ENCODE data around the gene ELMO1.

ELMO1 gene

DNA sequence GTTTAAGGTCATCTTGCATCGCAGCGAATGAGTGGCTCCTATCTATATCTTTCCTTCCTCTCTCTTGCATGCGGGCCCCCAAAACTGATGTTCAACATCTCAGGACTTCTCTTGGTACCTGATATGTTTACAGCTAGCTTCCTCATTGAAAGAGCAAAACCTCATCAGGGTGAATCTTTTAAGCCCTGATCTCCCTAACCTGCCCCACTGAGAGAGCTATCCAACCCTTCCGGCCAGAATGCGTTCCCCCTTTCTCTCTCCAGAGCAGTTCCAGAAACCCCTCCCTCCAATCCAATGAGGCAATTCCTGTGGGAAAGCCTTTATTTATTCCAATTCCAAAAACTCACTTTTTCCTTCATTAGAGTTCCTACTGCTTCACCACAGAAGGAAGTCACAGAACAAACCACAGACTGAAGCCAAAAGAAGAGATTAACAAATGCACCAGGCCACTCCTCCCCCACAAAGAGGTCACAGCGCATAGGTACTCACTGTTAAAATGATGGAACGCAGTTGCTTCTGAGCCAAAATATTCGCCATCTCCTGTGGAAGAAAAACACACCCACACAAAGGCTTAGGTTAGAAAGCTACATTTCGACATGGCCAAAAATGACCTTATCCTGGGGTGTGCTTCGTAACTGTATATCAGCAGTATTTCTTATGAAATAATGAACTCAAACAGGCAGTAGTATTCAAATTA, 232.4 kb downstream of the ELMO1 start:
- no peak for DNase-seq (ENCODE audit: low read depth)

DNA sequence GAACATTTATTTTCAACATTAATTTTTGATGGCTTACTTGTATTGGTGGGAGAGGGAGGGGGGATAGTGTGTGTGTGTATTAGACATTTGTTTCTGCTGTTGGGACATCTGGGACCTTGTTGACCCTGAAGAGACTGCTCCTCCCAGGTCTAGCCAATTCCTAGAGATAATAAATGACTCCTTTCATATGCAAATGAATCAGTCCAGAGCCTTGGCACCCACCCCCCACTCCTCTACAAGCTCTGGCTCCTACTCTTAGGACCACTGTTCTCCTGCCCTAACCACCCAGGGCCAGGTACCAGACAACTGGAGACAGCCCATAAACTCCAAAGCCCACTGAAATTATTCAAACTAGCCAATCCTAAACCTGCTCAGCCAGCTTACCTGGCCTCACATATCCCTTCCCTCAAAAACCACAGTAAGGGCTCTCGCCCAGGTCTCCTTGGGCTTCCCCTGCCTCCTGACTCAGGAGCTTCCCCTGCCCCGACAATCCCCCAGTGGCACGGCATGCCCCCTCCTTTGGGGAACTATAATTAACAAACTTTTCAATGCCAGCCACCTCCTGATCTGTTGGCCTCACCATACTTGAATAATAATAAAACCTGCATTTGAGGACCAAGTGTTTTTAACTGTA, 233.3 kb downstream of the ELMO1 start:
- no peak for DNase-seq (ENCODE audit: low read depth)

DNA sequence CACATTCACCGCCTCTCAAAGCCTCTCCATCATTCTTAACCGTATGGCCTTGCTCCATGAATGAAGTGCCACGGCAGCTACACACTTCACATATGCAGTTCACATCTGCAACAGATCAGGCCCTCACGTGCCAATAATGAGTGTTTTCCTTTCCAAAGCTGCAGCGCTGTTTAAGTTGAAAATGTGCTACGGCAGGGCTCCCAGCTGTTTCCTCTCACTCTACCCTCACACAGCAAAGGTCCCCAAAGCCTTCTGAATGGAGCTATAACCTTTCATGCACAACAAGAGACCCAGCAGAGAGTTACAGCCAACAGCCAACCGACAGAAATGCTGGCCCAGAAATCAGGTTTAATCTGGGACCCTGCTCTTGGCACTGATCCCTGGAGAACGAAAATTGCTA, 236.1 kb downstream of the ELMO1 start:
- DNase-seq (ENCODE audit: low read depth) = no peak

DNA sequence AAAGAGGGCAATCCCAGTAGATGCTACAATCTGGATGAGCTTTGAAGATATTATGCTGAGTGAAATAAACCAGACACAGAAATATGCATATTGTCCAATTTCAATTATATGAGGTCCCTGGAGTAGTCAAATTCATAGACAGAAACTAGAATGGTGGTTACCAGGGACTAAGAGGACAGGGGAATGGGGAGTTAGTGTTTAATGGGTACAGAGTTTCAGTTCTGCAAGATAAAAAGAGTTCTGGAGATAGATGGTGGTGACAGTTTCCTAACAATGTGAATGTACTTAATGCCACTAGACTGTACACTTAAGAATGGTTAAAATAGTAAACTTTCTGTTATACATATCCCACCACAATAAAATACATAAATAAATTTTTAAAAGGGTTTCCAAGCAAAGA, 236.6 kb downstream of the ELMO1 start:
- no peak for DNase-seq (ENCODE audit: low read depth)

DNA sequence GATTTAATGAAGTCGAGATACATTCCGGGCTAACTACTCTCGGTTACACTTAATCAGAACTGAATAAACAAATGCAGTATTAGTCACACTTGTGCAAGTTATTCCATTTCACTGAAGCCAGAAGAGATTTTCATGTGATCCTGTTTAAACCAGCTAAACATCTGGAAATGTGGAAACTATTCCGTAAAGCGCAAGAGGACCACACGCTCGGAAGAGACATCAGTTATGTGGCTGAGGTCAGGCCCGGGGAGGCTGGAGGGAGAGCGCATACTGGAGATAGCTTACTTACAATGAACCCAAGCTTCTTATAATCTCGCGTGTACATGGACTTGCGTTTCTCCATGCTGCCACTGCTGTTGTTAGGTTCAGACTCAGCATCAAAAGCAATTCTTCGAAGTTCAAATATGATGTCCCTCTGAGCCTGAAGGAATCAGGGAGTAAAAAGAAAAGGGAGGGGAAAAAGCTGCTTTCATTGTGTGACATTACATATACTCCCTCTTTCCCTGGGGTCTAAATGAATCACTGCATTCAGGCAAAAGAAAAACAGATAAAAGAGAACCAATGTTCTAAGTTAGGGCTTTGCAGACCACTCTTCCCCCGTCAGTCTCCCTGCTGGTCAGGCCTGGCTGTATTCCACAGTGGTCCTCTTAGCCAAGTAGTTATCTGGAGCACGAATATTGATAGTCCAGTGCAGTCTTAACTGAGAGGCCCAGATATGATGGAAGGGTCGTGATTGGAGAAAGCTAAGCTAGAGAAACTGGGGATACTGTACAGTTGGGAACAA, 237.4 kb downstream of the ELMO1 start:
- DNase-seq (ENCODE audit: low read depth) = no peak

DNA sequence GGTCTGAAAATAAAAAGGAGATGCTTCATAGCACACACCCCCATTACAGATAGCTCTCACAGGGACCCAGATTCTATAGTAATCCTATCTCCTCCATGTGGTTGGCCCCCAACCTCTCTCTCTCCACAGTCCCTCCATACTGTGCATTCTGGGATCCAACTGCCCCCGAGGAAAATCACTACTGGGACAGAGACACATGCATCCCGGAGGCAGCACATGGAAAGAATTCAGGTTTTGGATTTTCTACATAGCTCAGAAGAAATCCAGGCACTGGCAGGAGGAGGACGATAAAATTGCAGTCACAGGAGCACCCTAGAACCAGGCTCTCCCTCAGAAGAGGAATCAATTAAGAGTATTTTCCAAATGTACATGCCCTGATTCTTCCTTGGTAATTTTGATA, 239.5 kb downstream of the ELMO1 start:
- no peak for DNase-seq (ENCODE audit: low read depth)

DNA sequence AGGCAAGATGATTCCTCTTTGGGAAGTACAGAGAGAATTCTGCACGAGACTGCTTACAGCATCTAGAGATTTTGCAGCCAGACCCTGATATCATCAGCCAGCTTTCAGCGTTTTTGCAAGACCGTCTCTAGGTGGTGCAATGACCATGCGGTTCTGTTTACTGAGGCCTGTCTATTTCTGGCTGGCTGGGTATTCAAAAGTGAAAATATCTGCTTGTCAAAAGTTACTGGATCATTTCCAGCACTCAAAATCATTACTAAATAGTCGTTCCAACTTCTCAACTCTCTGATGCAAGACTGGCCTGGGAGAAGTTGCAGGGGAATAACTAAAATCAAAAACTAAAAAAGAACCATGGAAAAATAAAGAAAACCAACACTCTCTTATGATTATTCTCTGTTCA, 240.1 kb downstream of the ELMO1 start:
- no peak for DNase-seq (ENCODE audit: low read depth)

DNA sequence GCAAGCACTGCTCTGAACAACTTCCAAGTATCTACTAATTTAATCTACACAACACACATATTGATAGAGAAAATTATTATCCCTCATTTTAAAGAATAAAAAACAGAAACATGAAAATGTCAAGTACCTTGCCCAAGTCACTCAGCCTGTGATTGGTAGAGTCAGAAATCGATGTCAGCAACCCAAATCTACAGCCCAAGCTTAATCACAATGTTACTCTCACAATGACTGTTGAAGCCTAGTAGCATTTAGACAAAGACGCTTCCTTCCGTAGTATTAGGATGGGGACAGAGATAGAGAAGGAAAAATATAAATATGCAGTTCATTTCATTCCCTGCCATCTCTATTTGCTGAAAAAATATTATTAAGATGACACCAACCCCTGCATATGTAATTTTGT, 242.5 kb downstream of the ELMO1 start:
- no peak for DNase-seq (ENCODE audit: low read depth)

DNA sequence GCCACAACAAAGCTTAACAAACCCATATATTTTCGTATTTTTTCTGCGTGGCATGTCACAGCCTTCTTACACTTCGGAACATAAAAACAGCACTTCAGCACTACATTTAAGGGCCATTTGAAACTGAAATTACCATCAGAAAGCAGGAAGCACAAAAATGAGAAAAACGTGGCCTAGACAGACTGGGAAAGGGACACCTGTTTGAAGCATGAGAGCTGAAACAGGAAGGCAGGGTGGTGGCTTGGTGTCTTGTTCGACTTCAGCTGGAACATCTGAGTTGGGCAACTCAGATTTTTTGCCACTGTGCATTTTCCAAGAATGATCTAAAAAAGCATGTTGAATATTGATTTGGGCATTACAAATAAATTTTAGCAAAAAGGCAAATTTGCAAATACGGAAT, 243.2 kb downstream of the ELMO1 start:
- no peak for DNase-seq (ENCODE audit: low read depth)

DNA sequence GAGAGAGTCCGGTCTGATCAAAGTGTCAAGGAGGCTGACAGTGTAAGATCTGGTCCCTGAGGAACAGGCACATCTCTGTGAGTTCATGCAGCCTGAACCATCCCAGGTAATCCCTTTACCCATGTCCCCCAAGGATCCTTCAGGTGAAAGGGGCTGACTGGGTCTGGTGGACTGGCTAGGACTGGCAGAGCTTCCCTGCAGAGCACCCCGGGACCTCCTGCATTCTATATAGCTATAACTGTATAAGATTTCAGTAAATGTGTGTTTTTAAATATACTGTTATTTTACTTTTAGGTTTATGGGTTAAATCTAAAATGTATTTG, 246.8 kb downstream of the ELMO1 start:
- no peak for DNase-seq (ENCODE audit: low read depth)

DNA sequence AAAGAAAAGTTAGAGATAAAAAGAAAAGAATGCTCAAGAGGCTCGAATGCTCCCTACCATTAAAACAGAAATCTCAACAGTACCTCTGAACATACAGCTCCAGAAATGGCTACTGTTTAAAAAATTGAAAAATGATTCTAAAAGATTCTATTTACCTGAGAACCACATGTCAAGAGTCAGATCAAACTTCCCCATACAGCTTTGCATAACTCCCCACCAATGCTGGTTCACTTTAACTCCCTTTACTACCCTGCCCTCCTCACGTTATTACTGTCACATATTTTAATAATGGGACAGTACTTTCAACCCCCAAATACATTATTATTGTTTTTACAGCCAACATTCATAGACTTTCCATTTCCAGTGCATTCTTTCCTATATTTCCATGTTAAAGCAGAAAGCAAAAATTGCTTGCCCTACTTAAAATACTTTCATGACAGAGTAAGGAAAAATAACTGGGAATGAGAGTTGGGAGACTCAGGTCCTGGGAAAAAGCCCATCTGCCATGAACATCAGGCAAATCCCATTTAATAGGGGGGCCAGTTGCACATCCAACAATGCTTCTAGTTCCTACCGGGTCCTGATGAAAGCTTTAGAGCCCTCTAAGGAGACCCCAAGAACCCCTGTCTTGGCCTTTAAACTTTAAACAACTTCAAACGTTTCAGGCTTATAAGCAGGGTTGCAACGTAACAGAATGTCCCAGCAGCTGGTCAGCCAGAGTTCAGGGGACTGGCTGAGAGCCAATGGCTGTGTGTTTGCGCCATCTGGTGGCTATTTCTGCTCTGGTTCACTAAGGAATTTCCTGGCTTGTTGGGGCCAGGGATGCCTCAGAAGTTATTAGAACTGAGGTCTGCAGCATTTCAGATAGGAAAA, 247.4 kb downstream of the ELMO1 start:
- peak; percentile 14 for DNase-seq (ENCODE audit: low read depth)

DNA sequence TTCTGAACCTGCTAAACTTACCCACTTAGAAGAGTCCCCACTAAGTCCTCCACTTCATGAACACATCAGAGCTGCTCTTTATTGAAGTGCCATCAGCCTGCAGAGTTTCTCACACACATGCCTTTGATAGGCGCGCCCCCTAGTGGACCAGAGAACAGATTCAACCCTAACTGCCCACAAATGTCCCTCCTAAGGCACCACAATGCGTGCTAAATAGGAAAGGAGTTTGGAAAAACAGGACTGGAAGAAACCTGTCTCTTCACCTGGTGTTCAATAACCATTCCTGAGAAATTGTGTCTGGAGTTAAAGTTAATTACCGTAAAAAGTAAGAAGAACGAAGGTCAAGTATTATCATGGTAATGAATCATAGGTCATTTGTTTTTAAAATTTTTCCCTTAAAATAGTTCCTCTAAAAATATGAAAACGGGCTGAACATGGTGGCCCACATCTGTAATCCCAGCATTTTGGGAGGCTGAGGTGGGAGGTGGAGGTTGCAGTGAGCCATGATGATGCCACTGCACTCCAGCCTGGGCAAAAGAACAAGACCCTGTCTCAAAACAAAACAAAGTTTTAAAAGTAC, 249.7 kb downstream of the ELMO1 start:
- DNase-seq (ENCODE audit: low read depth) = peak; percentile 68

DNA sequence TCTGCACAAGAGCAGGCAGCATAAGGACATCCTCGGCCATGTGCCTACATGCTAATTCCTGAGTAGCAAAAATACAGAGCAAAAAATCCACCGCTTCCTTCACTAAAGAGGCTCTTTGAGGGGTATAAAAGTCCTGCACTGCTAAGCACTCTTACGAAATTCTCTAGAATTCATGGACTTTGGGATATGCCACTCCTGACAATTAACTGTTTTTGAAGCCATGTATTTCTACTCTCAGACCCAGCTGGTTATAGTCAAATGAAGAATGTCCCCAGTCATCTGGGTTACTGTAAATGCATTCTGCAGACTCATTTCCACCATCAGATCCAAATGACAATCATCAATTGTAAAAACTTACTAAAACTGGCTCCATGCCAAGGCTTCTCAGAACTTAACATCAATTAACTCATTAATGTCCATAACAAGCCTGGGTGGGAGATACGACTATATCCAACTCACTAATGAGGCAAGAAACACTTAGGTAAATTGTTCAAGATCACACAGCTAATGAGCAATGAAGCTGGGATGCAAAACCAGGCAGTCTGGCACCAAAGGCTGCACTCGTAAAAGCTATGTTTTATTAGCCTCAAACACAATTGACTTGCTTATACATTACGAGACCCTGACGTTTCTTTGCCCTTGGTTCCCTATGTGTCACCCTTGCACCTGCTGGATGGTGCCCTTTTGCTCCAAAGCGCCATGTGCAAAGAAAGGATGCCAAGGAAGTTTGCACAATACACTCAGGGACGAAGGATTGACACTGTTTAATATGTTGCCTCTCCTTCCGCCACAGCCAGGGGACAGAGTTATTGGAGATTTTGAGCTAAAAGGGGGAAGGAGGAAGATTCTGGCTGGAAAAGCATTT, 250.4 kb downstream of the ELMO1 start:
- no peak for DNase-seq (ENCODE audit: low read depth)

DNA sequence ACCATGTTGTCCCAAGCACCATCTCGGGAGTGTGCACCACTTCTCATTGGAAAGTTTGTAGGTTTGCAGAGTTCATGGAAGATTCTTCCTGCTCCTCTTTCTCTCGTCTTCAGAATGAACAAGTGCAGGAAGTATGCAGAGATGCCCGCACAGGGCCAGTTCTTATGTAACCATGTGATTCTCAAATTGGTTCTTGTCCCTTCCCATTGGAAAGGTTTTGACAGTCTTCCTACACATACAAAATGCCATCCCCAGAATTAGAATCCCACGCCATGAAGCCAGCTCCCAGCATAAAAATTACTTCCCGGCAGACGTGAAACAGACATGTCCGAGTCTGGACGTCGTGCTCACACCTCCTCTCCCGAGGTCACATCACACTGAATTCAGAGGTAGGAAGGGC, 251.6 kb downstream of the ELMO1 start:
- no peak for DNase-seq (ENCODE audit: low read depth)

DNA sequence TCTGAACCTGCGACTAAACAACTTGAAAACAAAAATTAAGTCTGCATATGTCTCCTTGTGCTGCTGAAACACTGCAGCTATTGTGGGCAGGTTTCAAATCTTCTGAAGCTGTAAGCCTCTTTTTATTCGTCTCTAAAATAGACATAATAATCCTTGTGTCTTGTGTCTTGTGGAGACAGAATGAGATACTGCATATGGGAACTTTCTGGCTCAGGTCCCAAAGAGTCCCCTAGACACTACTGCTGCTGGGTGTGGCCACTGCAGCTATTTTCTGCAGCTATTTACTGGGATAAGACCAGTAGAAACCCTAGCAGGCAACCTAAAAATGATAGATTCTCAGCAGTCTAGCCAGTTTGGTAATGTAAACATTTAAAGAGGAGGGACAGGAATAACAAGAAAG, 252.0 kb downstream of the ELMO1 start:
- DNase-seq (ENCODE audit: low read depth) = no peak

DNA sequence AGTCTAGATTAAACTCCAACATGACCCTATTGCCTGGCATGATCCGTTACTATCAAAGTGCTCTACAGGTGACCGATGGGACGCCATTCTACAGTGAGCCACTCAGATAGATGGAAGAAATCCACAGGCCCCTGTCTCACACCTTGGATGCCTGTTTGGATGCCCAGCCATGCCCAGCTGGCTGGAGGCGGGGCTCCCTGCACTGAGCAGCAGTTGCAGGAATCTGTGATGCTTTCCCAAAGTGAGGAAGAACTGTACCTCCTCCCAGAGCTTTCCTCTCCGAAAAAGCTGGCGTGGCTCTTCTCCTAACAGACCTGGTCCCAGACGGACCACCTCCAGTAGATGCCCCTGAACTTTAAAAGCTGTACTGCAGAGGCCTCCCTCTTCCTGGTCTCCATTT, 253.3 kb downstream of the ELMO1 start:
- no peak for DNase-seq (ENCODE audit: low read depth)

DNA sequence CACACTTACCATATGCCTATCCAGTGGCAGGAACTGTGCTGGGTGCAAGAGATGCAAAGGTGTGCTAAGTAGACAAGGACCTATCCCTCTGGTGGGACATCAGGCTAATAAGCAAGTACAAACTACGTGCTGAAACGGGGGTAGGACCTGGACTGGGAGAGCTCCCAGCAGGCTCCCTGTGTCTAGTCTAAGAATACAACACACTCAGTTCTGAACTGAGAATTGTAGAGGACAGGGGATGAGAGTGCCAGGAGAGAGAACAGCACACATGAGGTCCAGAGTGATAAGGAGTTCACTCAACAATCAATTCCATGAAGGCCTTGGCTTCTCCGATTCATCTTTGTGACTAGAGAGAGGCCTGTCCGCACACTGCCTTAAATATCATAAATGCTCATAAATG, 253.7 kb downstream of the ELMO1 start:
- DNase-seq (ENCODE audit: low read depth) = no peak

DNA sequence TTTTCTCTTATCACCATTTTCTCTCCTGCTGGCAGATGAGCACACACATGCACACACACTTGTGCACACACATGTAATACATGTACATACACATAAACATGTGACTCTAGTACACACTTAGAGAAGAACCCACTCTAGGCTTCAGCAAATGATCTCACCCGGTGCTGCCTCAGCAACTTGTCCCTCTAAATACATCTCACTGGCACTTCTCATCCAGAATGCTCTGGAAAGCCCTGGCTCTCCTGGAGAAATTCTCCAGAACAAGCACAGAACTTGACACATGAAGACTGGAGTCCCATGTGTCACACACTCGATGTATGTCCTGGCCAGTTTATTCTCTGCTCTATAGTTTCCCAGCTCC, 254.9 kb downstream of the ELMO1 start:
- DNase-seq (ENCODE audit: low read depth) = no peak

DNA sequence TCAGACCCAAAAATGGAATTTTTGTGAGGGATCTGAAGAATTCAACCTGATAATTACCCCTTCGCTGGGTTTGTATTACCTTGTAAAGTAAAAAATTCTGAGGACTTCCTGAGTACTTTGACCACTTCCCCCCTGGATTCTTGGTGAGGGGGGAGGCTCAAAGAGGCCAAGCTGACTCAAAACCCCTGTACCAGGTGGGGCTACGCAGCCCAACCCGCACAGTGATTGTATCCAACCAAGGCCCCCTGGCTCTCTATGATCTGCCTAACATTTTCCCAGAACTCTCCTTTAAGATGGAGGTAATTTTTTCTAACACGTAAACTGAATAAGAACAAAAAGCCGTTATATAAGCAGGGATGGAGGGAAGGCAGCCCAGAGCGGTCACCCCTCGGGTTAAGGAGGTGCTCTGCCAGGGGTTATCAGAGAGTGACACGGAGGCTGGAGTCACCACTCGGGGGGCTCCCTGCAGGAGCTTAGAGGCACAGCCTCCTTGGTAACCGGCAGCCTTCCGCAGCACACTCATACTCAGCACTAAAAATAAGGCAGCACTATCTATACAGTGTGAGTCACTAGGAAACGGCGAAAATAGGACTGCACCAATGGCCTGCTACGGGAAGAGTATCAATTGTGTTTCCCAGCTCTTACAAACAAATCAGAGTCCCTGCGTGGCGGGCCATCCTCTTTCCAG, 255.4 kb downstream of the ELMO1 start:
- no peak for DNase-seq (ENCODE audit: low read depth)

DNA sequence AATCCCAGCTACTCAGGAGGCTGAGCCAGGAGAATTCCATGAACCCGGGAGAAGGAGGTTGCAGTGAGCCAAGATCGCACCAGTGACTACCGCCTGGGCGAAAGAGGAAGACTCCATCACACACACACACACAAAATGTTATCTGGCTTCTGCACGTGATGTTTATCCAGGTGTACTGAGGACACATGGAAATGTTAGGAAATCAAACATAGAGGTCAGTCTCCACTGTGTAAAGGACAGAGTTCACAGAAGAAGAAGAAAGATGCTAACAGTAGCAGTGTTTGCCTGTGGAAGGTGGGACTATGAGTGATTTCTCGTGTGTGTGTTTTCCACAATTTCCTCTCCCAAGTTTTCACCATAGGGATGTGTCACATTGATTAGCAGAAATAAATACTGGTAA, 256.9 kb downstream of the ELMO1 start:
- no peak for DNase-seq (ENCODE audit: low read depth)

DNA sequence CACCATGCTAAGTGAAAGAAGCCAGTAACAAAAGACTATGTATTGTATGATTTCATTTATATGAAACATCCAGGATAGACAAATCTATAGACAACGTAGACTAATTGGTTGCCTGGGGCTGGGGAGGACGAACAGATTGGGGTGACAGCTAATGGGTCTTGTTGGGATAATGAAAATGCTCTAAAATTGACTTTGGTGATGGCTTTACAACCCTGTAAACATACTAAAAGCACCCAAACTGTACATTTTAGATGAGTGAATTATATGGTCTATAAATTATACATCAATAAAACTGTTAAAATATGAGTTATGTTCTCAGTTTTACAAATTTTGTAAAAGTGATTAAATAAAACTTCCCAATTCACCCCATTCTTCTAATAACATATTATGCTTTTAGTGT, 261.5 kb downstream of the ELMO1 start:
- no peak for DNase-seq (ENCODE audit: low read depth)

Data from stimulated activated CD8-positive, alpha-beta memory T cell treated with anti-CD3 and anti-CD28 coated beads, Interleukin-12 subunit alpha, Interleukin-12 subunit beta, amount 100 ng/mL, for 1 hour (primary cell).